Iris pigment epithelial cell (primary cell): ENCODE measurements around the gene HIRIP3.

Experiments
- DNase-seq: peaks from one replicate; pipeline ENCODE4 v3.0.0-alpha.2; 2011; ENCODE audit warnings: low read depth

The HIRIP3 gene

DNA sequence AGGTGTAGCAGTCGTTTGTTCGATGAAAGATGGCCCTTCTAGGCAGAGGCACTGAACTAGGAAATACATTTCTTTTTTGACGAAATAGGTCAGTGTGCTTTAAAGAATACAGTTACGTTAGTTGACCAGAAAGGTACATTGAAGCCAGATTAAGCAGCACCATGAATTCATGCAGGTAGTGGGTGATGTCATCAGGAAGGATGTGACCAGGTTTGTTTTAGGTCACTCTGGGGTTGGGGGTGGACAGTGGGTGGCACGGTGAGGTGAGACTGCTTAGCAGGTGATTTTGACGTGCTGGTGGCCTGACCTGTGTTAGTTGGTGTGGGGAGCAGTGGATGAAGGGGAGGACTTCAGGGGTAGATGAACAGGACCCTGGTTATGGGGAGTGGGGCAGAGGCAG is 4.2 kb upstream of the HIRIP3 start:
- no peak for DNase-seq

DNA sequence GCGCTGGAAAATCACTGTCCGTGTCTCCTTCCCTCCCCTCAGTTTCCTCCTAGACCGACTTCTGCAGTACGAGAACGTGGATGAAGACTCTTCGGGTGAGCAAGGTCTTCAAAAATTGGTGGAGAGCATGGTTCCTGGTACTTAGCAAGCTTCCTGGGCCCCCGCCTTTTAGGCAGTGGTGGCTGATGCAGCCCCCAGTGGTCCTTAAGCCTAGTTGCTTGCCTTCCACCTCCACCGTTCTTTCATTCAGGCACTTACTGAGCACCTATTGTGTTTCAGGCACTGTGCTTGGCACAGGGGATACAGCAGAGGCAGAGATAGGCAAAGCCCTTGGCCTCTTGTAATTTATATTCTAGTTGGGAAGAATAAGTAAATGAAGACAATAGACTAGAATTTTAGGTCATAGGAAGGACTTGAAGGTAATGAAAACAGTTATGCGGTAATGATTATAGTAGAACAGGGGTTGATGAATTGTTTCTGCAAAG is 1.4 kb upstream of the HIRIP3 start:
- no peak for DNase-seq

DNA sequence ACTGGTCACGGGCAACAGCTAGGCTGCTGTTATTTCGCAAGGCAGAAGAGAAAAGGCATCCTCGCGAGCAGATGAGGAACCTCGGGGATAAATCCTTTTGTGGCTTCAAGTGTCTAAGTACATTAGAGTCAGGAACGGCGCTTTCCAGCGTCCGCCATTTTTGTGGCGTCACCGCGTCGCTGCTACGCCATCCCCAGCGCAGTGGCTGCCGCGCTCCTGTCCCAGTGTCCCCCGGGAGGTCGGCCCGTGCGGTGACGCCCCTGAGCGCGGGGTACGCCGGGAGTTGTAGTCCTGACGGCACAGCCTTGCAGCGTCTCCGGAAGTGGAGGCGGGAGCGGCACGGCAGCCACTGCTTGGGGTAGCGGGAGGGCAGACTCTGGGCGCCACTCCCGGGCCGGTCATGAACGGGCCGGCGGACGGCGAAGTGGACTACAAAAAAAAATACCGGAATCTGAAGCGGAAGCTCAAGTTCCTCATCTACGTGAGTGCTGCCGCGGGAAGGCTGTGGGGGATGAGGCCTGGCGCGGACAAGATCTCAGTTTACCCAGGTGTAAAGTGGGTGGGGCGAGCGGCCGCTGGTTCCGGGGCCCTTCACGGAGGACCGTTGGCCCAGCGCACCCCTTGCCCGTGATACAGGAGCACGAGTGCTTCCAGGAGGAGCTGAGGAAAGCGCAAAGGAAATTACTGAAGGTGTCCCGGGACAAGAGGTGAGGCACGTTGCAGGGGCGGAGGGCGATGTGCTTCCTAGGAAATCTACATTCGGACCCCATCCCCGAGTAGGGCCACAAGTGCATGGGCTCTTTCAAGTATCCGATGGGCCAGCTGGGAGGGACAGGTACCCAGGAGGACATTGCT is 721 bp upstream of the HIRIP3 start, which contains the start of gene INO80E:
Gene INO80E, plus strand, starts transcription at position 331 of the 855 bp plus-strand sequence. Its CDS starts 70 bp downstream, at position 401.
- peak; percentile 93 for DNase-seq

DNA sequence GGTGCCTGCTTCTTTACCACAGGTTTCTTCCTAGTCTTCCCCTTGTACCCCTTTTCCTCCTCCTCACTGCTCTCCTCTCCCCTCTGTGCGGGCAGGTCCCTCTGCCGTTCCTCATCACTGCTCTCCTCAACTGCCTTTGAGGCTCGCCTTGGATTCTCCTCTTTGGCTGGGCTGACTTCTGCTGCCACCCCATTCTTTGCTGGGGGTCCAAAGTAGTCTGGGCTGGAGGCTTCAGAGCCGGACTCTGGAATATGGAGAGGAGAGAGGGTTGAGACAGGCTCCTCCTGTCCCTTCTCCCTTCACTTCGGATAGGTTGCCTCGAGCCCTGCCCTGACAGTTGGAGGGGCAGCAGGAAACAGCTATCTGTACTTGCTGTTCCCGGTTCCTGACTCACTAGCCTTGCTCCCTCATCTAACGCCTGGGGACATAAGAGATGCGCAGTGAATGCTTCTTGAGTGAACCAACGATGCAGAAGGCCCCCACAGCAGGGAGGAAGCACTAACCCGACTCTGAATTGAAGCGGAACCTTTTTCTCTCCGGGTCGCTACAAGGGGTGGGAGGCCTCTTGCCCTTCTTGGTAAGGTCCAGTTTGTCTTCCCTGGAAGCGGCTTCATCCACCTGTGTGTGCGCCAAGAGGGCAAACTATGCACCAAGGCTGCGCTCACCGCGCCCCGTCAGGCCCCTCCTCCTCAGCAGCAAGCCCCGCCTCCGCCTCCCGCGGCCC is 655 bp downstream of the HIRIP3 start:
- peak; percentile 69 for DNase-seq

DNA sequence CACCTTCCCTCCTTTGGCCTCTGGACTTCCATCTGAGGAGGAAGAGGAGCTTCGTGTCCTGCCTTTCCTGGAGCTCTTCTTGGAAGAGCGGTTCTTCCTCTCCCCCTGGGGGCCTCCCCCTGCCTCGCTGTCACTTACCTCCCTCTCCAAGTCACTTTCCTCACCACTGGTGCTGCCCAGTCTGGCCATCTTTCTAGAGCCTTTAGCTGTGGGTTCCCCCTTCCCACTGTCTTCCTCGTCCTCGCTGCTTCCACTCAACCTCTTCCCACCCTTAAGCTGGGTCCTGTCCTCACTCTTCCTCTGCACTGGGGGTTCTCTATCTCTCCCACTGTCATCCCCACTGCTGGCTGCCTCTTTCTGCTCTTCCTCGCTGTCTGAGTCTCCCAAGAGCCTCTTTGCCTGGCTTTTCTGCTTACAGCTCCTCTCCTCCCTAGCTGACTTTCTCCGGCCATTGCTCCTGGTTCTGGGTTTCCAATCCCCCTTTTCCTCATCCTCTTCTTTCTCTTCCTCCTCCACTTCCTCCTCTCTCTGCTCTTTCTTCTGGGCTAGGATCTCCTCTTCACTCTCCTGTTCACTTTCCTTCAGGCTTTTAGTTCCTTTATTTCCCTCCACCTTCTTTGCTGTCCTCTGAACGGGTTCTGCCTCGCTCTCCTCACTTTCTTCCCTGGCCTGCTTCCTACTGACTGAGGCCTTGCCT is 1.4 kb downstream of the HIRIP3 start:
- no peak for DNase-seq

DNA sequence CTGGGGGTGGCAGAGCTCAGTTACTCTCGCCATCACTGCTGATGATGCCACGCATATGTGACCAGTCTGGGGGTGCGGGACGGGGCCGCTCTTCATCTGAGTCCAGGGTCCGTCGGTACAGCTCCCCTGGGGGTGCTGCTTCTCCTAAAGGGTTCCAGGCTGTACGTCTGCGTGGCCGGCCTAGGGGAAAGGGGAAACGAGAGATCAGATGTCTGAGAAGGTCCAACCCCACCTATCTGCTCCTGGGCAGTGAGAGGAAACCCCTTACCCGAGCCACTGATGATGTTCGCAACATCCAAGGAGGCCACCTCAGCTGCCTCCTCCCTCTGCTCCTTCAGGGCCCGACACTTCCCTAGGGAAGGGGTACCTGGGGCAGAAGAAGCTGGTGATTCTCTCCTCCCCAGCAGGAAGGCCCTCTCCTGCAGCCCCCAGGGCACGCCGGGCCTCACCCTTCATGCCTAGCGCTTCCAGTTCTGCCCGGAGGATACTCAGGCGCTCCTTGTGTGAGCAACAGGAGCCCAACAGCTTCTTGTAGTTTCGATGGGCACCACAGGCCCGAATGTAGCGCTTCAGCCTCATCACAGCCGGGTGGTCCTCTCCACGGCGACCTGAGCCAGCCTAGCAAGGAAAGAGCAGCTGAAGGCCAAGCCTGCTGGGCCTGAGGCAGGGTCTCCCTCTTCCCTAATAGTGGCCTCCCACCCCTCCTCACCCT is 2.1 kb downstream of the HIRIP3 start:
- DNase-seq: no peak

DNA sequence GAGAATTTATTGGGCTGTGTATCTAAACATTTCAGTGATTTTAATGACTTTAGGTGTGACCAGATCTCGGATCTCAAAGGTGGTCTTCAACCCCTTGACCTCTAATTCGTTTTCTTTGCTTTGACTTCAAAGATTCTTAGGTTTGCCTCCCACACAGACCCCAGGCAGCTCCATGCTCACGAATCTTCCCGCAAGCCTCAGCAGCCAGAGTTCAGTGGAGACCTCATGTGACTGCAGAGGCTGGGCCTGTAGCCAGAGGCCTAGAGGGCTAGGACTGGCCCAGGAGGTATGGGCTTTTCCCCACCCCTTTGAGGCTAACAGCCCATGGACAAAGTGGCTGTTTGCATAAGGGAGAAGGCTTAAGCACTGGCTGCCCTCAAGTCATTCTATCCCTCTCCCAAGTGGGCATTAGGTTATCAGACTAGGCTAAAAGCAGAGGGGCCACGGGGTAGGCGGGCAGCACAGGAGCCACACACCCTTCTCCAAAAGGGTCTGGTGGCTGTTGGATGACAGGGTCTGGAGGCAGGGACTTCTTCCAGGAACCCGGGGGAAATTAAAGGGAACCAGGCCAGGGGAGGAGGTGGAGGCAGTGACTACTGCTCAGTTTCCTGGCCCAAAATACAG is 3.0 kb downstream of the HIRIP3 start:
- peak; percentile 79 for DNase-seq

DNA sequence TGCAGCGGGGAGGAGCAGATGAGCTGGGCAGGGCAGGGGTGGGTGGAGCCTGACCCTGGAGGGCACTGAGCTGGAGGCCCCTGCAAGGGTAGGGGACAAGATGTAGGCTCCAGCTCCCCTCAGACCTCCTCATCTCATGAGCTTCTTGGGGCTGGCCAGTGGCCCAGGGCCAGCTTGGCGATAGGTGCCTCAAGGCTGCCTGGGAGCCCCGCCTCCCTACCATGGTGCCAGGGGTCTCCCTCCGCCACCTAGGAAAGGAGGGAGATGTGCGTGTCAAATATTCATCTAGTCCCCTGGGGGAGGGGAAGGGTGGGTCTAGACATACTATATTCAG is 3.9 kb downstream of the HIRIP3 start:
- no peak for DNase-seq

DNA sequence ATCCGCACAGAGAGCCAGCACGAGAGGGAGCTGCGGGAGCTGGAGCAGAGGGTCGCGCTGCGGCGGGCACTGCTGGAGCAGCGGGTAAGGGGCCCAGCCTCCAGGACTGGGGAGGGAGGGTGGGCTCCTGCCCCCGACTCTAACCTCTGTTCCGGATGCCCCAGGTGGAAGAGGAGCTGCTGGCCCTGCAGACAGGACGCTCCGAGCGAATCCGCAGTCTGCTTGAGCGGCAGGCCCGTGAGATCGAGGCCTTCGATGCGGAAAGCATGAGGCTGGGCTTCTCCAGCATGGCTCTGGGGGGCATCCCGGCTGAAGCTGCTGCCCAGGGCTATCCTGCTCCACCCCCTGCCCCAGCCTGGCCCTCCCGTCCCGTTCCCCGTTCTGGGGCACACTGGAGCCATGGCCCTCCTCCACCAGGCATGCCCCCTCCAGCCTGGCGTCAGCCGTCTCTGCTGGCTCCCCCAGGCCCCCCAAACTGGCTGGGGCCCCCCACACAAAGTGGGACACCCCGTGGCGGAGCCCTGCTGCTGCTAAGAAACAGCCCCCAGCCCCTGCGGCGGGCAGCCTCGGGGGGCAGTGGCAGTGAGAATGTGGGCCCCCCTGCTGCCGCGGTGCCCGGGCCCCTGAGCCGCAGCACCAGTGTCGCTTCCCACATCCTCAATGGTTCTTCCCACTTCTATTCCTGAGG is 4.4 kb downstream of the HIRIP3 start:
- DNase-seq: no peak

DNA sequence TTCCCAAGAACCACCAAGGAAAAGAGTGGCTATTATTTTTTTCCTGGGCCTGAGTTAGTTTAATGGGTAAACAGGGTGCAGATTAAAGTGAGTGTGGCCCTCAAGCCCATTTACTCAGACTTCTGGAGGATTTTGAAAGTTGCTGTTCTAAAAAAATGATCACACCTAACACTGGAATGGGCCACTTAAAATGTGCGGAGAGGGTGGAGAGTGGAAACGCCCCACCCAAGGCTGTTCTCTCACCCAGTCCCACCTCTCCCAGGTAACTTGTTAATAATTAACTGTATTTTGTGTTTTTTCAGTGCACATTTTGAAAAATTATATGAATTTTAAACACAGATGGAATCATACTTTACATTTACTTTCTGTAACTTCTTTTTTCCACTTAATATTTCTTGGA is 5.4 kb downstream of the HIRIP3 start:
- no peak for DNase-seq

DNA sequence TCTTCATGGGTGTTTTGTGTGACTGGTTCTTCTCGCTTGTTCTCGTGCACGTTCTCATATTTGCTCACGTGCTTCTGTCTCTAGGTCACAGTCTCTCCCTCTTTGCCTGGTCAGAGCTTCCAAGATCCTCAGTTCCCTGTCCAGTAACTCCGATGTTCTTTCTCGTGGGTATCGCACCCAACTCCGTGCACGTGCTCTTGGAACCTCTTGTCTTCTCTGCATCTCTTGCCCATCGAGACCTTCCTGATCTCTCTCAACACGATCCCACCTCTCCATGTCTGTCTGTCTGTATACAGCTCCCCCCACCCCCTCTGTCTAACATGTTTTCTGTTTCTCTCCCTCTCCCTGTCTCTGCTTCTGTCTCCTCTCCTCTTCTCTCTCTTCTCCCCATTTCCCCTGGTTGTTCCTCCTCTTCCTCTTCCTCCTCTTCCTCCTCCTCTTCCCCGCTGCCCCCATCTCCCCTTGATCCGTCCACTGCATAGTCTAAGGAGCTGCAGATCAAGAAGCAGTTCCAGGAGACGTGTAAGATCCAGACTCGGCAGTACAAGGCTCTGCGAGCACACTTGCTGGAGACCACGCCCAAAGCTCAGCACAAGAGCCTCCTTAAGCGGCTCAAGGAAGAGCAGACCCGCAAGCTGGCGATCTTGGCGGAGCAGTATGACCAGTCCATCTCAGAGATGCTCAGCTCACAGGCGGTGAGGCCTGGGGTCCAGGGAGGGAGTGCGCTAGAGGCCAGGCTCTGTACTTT is 6.1 kb downstream of the HIRIP3 start:
- DNase-seq: no peak

DNA sequence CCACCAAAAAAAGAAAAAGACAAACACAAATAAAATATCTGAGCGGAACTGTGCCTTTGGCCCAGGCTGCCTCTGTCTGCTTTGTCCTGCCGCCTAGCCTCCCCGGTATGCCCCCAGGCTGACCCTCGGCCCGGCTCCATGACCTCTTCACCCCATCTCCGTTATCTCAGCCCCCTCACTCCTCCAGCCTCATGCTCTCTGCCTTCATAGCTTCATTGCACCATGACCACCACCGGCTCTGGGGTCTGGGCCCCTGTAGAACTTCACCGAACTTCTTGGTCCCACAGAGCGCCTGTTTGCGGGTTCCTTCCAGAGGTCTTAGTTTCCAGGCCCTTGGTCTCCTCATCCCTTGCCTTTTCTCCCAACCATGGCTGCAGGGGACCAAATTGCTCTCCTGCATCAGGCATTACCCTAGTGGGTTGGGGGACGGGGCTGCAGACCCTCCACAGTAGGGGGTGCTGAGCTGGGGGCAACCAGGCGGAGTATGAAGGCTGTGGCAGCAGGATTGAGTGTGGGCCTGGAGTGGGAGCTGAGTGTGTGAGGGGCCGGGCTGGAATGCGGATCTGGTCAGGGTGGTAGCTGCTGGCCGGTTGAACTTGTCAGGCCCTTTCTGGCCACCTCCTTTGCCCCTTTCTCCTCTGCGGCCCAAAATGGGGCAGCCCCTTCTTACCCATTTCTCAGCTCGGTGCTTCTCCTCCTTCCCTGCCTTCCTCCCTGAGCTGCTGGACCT is 6.9 kb downstream of the HIRIP3 start:
- DNase-seq: no peak

DNA sequence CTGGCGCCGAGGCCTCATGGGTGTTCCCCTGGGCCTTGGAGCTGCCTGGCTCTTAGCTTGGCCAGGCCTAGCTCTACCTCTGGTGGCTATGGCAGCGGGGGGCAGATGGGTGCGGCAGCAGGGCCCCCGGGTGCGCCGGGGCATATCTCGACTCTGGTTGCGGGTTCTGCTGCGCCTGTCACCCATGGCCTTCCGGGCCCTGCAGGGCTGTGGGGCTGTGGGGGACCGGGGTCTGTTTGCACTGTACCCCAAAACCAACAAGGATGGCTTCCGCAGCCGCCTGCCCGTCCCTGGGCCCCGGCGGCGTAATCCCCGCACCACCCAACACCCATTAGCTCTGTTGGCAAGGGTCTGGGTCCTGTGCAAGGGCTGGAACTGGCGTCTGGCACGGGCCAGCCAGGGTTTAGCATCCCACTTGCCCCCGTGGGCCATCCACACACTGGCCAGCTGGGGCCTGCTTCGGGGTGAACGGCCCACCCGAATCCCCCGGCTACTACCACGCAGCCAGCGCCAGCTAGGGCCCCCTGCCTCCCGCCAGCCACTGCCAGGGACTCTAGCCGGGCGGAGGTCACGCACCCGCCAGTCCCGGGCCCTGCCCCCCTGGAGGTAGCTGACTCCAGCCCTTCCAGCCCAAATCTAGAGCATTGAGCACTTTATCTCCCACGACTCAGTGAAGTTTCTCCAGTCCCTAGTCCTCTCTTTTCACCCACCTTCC is 7.9 kb downstream of the HIRIP3 start:
- no peak for DNase-seq

DNA sequence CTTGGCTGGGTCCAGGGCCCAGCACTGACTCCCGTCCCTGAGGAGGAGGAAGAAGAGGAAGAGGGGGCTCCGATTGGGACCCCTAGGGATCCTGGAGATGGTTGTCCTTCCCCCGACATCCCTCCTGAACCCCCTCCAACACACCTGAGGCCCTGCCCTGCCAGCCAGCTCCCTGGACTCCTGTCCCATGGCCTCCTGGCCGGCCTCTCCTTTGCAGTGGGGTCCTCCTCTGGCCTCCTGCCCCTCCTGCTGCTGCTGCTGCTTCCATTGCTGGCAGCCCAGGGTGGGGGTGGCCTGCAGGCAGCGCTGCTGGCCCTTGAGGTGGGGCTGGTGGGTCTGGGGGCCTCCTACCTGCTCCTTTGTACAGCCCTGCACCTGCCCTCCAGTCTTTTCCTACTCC is 8.5 kb downstream of the HIRIP3 start:
- no peak for DNase-seq

DNA sequence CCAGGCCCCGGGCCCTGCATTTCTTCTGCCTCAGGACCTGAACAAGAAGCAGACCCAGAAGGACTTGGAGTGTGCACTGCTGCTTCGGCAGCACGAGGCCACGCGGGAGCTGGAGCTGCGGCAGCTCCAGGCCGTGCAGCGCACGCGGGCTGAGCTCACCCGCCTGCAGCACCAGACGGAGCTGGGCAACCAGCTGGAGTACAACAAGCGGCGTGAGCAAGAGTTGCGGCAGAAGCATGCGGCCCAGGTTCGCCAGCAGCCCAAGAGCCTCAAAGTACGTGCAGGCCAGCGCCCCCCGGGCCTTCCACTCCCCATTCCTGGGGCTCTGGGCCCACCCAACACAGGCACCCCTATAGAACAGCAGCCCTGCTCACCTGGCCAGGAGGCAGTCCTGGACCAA is 9.2 kb downstream of the HIRIP3 start:
- DNase-seq: no peak

DNA sequence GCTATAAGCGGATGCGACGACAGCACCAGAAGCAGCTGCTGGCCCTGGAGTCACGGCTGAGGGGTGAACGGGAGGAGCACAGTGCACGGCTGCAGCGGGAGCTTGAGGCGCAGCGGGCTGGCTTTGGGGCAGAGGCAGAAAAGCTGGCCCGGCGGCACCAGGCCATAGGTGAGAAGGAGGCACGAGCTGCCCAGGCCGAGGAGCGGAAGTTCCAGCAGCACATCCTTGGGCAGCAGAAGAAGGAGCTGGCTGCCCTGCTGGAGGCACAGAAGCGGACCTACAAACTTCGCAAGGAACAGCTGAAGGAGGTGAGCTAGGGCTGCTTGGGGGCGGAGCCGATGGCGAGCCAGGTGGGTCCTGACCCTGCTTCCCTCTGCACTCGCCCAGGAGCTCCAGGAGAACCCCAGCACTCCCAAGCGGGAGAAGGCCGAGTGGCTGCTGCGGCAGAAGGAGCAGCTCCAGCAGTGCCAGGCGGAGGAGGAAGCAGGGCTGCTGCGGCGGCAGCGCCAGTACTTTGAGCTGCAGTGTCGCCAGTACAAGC is 10.1 kb downstream of the HIRIP3 start:
- no peak for DNase-seq

DNA sequence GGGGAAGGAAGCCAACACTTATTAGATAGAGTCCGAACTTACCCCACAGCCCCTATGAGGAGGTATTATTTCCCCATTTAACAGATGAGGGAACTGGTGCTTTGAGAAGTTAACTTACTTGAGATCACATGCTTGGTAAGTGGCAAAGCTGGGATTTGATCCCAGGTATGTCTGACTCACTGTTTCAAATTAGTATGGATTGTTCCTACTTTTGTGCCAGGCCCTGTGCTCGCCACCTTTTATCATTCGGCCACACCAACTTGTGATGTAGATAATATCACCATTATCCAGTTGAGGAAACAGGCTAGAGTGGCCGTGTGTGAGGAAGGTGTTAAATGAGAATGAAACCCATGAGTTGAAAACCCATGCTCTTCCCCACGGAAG is 10.7 kb downstream of the HIRIP3 start:
- no peak for DNase-seq

DNA sequence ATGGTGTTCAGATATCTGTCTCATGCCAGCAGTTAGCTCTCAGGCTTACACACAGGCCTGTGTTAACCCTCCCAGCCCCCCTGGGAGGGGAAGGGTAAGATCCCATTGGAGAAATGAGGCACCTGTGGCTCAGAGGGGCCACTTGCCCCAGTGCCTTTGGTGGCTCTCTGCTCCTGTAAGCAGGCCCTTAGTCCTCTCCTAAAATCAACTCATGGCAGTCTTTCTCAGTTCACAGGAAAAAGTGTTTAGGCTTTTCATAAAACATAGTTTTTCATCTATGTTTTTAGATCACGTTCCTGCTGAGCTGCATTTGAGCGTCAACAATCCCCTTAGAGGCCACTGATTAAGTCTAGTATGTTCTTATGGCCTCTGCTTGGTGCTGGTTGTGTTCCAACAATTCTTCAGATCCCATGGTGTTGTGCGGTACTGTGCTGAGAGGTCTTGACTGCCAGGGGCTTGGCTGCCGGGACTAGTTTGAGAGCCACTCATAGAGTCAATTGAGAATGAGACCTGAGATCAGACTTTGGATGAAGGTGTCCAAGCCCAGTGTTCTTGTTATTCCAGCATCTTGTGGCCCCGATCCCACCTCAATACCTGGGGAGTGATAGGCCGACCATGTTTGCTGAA is 11.2 kb downstream of the HIRIP3 start:
- DNase-seq: no peak
